Measurements from ENCODE around the gene ZFAND3. TPM values are rescaled to one million over a fixed set of nuclear protein-coding genes. Genes with fewer than 3 reads are reported as not detected.

Gene ZFAND3
- total RNA-seq, 4 donors from 2014 or later = 46.3 to 73.6 (median 49.3) TPM

GRCh38 chr6:38154731-38155130, 335.2 kb downstream of the ZFAND3 start:
- Histone ChIP-seq H3K9me3 (no peaks in the 10 kb centered on the region), H3K4me3 (no peak overlapping the region), H3K36me3 (peaks cover 0 to 44% of the 10 kb centered on the region in 2 donors), H3K27me3 (no peaks in the 10 kb centered on the region), H3K4me1 (peaks cover 0 to 3% (median 1%) of the 10 kb centered on the region in 3 donors), H3K27ac (no peak overlapping the region)
- TF ChIP-seq POLR2AphosphoS5 (IDR thresholded peaks at IDR 0.05) (no peak), POLR2A (IDR thresholded peaks at IDR 0.05) (no peak), CTCF (IDR thresholded peaks at IDR 0.05) (no peak), EP300 (IDR thresholded peaks at IDR 0.05) (no peak)
- WGBS, 2 donors (ENCODE audit: low coverage in 1 of 2) = 80 to 93% methylated on average over 1 to 5 of the region's 8 CpGs
- no peak for ATAC-seq

- ATAC-seq = peak; percentile 58
- Histone ChIP-seq H3K4me3 (no peak overlapping the region), H3K27ac (no peak overlapping the region), H3K9me3 (no peaks in the 10 kb centered on the region), H3K27me3 (no peaks in the 10 kb centered on the region), H3K36me3 (peaks cover 0 to 44% of the 10 kb centered on the region in 2 donors), H3K4me1 (no peaks in the 10 kb centered on the region)
- 73% methylated on average over 7 of the region's 9 CpGs; no CpG with 5 or more reads in 1 of the 2 donors for WGBS, 2 donors (ENCODE audit: low coverage in 1 of 2)
- TF ChIP-seq POLR2AphosphoS5 (IDR thresholded peaks at IDR 0.05) = no peak
Measured at GRCh38 chr6:38155144-38155543, 335.6 kb downstream of the ZFAND3 start.

GRCh38 chr6:38155621-38156204, 336.2 kb downstream of the ZFAND3 start:
- 57 to 76% methylated on average over 1 to 6 of the region's 6 CpGs for WGBS, 2 donors (ENCODE audit: low coverage in 1 of 2)
- TF ChIP-seq POLR2A (IDR thresholded peaks at IDR 0.05) = no peak
- no peak for TF ChIP-seq CTCF (IDR thresholded peaks at IDR 0.05)
- TF ChIP-seq EP300 (IDR thresholded peaks at IDR 0.05) = no peak
- TF ChIP-seq POLR2AphosphoS5 (IDR thresholded peaks at IDR 0.05) = no peak
- Histone ChIP-seq H3K36me3 (peaks cover 0 to 44% of the 10 kb centered on the region in 2 donors), H3K4me3 (no peak overlapping the region), H3K4me1 (no peaks in the 10 kb centered on the region), H3K27me3 (no peaks in the 10 kb centered on the region), H3K27ac (no peak overlapping the region), H3K9me3 (no peaks in the 10 kb centered on the region)
- no peak for ATAC-seq

- Histone ChIP-seq H3K9me3 (no peaks in the 10 kb centered on the region), H3K36me3 (peaks cover 0 to 31% of the 10 kb centered on the region in 2 donors), H3K27me3 (no peaks in the 10 kb centered on the region), H3K27ac (no peak overlapping the region), H3K4me3 (no peak overlapping the region), H3K4me1 (no peaks in the 10 kb centered on the region)
- TF ChIP-seq EP300 (IDR thresholded peaks at IDR 0.05) (no peak), CTCF (IDR thresholded peaks at IDR 0.05) (no peak), POLR2A (IDR thresholded peaks at IDR 0.05) (no peak), POLR2AphosphoS5 (IDR thresholded peaks at IDR 0.05) (no peak)
- 100% methylated on average over 1 of the region's 10 CpGs for WGBS, 2 donors (ENCODE audit: low coverage in 1 of 2)
- no peak for ATAC-seq
Measured at GRCh38 chr6:38156818-38157565, 337.5 kb downstream of the ZFAND3 start.

GRCh38 chr6:38157905-38158304, 338.4 kb downstream of the ZFAND3 start:
- H3K36me3 ChIP-seq = peaks cover 0 to 22% of the 10 kb centered on the region in 2 donors
- no peaks in the 10 kb centered on the region for H3K27me3 ChIP-seq
- H3K4me3 ChIP-seq = no peak overlapping the region
- no peak overlapping the region for H3K27ac ChIP-seq
- TF ChIP-seq EP300 (IDR thresholded peaks at IDR 0.05) (no peak), CTCF (IDR thresholded peaks at IDR 0.05) (no peak), POLR2A (IDR thresholded peaks at IDR 0.05) (no peak), POLR2AphosphoS5 (IDR thresholded peaks at IDR 0.05) (no peak)
- no peaks in the 10 kb centered on the region for H3K9me3 ChIP-seq
- no peaks in the 10 kb centered on the region for H3K4me1 ChIP-seq
- WGBS, 2 donors (ENCODE audit: low coverage in 1 of 2) = 90 to 93% methylated on average over 2 to 11 of the region's 11 CpGs
- ATAC-seq = no peak
